T-helper 17 cell (primary cell): Measurements from ENCODE around the gene DENND4B. TPM values are rescaled to one million over a fixed set of nuclear protein-coding genes. Genes with fewer than 3 reads are reported as not detected.
A peak's percentile ranks its signal among the peaks of the same experiment; 100 is the strongest.
"Not testable (repeated sequence)": the region's sequence is repeated elsewhere in the genome, so short reads cannot be mapped to it uniquely, and the experiment has no call there.

Experiments used
- ATAC-seq: fragments of 150-1000 bp; cut with Tn5 transposase; 2 replicates; pipeline ENCODE4 v1.10.0; 2021; ENCODE audit warnings: mild to moderate bottlenecking, moderate library complexity
- DNase-seq, 3 donors: peaks; one replicate each; pipeline versions ENCODE4 v3.0.0 to v3.0.0-alpha.2; 2020 to 2021
- H3K9me3 ChIP-seq: one replicate; pipeline ENCODE4 v1.7.0; 2013; ENCODE audit warnings: low read length, mild to moderate bottlenecking; ENCODE audit not compliant: control insufficient read depth, poor library complexity, severe bottlenecking
- H3K27ac Mint-ChIP-seq: one replicate; pipeline ENCODE4 v1.8.0; 2022; ENCODE audit warnings: mild to moderate bottlenecking, moderate library complexity, mixed read lengths
- H3K27me3 Mint-ChIP-seq: one replicate; pipeline ENCODE4 v1.8.0; 2022; ENCODE audit warnings: mixed read lengths
- H3K36me3 Mint-ChIP-seq: one replicate; pipeline ENCODE4 v1.8.0; 2022; ENCODE audit warnings: low read depth, mixed read lengths
- H3K4me1 Mint-ChIP-seq: one replicate; pipeline ENCODE4 v1.8.0; 2022; ENCODE audit warnings: mild to moderate bottlenecking, mixed read lengths
- H3K4me3 Mint-ChIP-seq: one replicate; pipeline ENCODE4 v1.8.0; 2022; ENCODE audit warnings: mild to moderate bottlenecking, moderate library complexity, mixed read lengths
- total RNA-seq, 4 donors: library from RNA in 2 of 4; stranded (reverse) in 2 of 4; gene quantifications; one replicate each; pipeline ENCODE4 v1.2.3 and lab custom pipeline; 2022 to 2026

Gene DENND4B
- total RNA-seq, 2 donors from 2014 or later = 120 to 157 TPM

GRCh38 chr1:153981735-153982134, 35.2 kb upstream of the DENND4B start:
- ATAC-seq, H3K9me3 ChIP-seq, H3K4me3 Mint-ChIP-seq, H3K36me3 Mint-ChIP-seq, DNase-seq, H3K27ac Mint-ChIP-seq: not testable (repeated sequence)
- H3K27me3 Mint-ChIP-seq = peaks cover 16% of the 10 kb centered on the region
- peaks cover 18% of the 10 kb centered on the region for H3K4me1 Mint-ChIP-seq

DNA sequence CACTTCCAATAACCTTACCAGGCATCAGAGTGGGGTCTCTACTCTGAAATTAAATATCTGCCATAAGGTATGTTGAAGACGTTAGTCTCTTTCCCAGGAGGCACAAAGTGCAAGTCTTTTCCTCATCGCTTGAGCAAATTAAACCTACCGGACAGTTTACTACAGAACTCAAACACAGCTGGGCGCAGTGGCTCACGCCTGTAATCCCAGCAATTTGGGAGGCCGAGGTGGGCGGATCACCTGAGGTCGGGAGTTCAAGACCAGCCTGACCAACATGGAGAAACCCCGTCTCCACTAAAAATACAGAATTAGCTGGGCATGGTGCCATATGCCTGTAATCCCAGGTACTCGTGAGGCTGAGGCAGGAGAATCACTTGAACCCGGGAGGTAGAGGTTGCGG, 32.6 kb upstream of the DENND4B start:
- DNase-seq, H3K36me3 Mint-ChIP-seq, ATAC-seq, H3K9me3 ChIP-seq, H3K27me3 Mint-ChIP-seq: not testable (repeated sequence)
- H3K27ac Mint-ChIP-seq = peak overlapping the region; percentile 82
- H3K4me3 Mint-ChIP-seq = peak overlapping the region; percentile 94
- H3K4me1 Mint-ChIP-seq = peaks cover 23% of the 10 kb centered on the region

- H3K9me3 ChIP-seq = no peaks in the 10 kb centered on the region
- DNase-seq = no peak
- peak overlapping the region; percentile 82 for H3K27ac Mint-ChIP-seq
- ATAC-seq = no peak
- peaks cover 23% of the 10 kb centered on the region for H3K4me1 Mint-ChIP-seq
- no peaks in the 10 kb centered on the region for H3K27me3 Mint-ChIP-seq
- peaks cover 4% of the 10 kb centered on the region for H3K36me3 Mint-ChIP-seq
- H3K4me3 Mint-ChIP-seq = peak overlapping the region; percentile 94
Measured at GRCh38 chr1:153978274-153978909, 31.9 kb upstream of the DENND4B start.

DNA sequence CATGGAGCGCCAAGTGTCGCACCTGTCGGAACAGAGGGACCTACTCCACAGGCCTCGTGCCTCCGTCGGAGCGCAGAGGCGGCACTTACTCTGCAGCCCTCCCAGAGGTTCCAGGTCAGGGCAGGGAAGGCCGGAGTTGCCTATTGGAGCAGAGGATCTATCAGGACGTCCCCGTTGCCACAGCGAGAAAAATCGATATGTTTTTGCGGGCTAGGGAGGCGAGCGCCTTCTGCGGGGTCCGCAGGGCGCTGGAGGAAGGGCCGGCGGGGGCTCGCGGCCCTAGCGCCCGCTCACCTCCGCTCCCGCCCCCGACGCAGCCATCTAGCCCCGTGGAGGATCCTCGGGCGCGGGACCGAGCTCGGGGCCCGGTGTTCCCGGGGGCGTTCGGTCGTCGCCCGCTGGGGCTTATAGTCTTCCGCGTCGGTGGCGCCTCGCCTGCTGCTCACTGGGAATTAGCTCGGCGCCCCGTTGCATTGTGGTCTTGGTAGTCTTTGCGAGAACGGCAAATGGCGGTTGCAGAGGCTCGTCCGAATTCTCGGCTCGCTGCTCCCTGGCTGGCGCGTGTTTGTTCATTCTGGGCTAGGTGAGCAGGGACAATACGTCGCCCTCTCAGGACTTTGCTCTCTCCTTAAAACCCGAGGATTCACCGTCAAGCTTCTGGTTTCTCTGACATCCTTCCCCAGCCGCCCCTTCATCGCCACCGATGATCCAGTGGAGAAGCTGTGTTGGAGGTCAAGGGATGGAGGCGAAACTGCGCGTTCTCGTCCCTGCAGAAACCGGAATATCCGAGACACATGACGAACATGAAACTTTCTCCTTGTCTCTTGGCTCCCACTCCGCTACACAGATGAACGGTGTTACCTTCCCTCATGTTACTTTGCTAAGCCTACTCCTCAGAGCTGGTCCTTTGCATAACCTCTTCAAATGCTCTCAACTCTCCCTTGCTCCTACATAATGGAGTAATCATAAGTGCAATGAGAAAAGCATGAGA, 31.0 kb upstream of the DENND4B start, which contains the start of gene JTB:
Gene JTB (minus strand): TSS at position 425 of the 991 bp plus-strand sequence. CDS start 422 bp downstream, at position 3.
- DNase-seq = peak; percentile 73 to 79 (median 75)
- no peaks in the 10 kb centered on the region for H3K27me3 Mint-ChIP-seq
- H3K4me3 Mint-ChIP-seq = peak within 1 kb of the TSS; percentile 94
- H3K4me1 Mint-ChIP-seq = peaks cover 23% of the 10 kb centered on the region
- peak within 1 kb of the TSS; percentile 82 for H3K27ac Mint-ChIP-seq
- peaks cover 5% of the 10 kb centered on the region for H3K36me3 Mint-ChIP-seq
- no peaks in the 10 kb centered on the region for H3K9me3 ChIP-seq
- peak; percentile 97 for ATAC-seq

DNA sequence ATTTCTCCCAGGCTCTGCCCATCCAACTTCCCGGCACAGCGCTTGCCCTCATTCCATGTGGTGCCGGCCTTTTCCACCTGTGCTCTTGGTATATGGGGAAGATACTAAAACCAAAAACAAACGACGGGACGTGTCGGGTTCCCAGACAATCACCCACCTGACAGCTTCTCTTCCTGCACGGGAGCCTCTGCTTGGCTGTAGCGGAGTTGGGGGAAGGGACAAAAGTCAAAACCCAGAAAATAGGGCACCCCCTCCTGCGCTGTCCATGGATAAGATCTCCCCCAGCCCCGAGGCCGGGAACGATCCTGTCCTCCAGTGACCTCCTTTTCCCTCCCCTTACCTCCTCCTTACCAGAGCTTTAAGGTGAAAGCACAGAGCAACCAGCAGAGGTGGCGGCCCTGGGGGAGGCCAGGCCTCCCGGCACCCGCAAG, 30.3 kb upstream of the DENND4B start:
- Mint-ChIP-seq H3K27ac (peak overlapping the region; percentile 82), H3K36me3 (peaks cover 5% of the 10 kb centered on the region), H3K4me1 (peaks cover 27% of the 10 kb centered on the region), H3K27me3 (no peaks in the 10 kb centered on the region), H3K4me3 (peak overlapping the region; percentile 94)
- no peaks in the 10 kb centered on the region for H3K9me3 ChIP-seq
- ATAC-seq (no peak), DNase-seq (no peak)

GRCh38 chr1:153973525-153973924, 27.0 kb upstream of the DENND4B start:
- no peaks in the 10 kb centered on the region for H3K9me3 ChIP-seq
- Mint-ChIP-seq H3K4me3 (peak overlapping the region; percentile 25), H3K4me1 (peaks cover 29% of the 10 kb centered on the region), H3K27me3 (no peaks in the 10 kb centered on the region), H3K36me3 (peaks cover 5% of the 10 kb centered on the region), H3K27ac (peak overlapping the region; percentile 72)
- DNase-seq (no peak), ATAC-seq (no peak)

GRCh38 chr1:153973071-153973470, 26.6 kb upstream of the DENND4B start:
- H3K9me3 ChIP-seq = no peaks in the 10 kb centered on the region
- Mint-ChIP-seq H3K4me3 (no peak overlapping the region), H3K27me3 (no peaks in the 10 kb centered on the region), H3K4me1 (peaks cover 27% of the 10 kb centered on the region), H3K27ac (peak overlapping the region; percentile 72), H3K36me3 (peaks cover 5% of the 10 kb centered on the region)
- DNase-seq = no peak
- no peak for ATAC-seq

DNA sequence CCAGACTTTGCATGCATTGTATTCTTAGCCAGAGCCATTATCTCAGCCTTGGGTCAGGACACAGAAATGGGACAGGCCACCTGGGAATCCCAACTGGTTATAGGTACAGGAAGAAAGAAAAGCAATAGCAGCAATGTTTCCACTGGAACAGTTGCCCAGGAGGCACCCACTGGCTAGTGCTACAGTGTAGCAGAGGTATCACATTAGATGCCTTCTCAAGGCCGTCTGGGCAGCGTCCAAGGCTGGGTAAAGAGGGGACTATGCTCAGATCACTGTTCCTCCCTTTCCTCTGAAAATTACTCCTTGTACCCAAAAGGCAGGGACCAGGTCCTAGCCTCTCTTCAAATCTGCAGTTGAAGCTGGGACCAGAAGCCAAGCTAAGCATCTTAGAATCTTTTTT, 23.8 kb upstream of the DENND4B start:
- peaks cover 28% of the 10 kb centered on the region for H3K4me1 Mint-ChIP-seq
- no peaks in the 10 kb centered on the region for H3K27me3 Mint-ChIP-seq
- ATAC-seq (no peak), DNase-seq (no peak)
- H3K9me3 ChIP-seq = no peaks in the 10 kb centered on the region
- peaks cover 5% of the 10 kb centered on the region for H3K36me3 Mint-ChIP-seq
- H3K4me3 Mint-ChIP-seq = no peak overlapping the region
- no peak overlapping the region for H3K27ac Mint-ChIP-seq

GRCh38 chr1:153968972-153969371, 22.5 kb upstream of the DENND4B start:
- H3K9me3 ChIP-seq = no peaks in the 10 kb centered on the region
- no peaks in the 10 kb centered on the region for H3K27me3 Mint-ChIP-seq
- H3K4me1 Mint-ChIP-seq = peaks cover 30% of the 10 kb centered on the region
- no peak for DNase-seq
- H3K4me3 Mint-ChIP-seq = no peak overlapping the region
- no peak for ATAC-seq
- H3K27ac Mint-ChIP-seq = peak overlapping the region; percentile 94
- H3K36me3 Mint-ChIP-seq = peaks cover 3% of the 10 kb centered on the region

DNA sequence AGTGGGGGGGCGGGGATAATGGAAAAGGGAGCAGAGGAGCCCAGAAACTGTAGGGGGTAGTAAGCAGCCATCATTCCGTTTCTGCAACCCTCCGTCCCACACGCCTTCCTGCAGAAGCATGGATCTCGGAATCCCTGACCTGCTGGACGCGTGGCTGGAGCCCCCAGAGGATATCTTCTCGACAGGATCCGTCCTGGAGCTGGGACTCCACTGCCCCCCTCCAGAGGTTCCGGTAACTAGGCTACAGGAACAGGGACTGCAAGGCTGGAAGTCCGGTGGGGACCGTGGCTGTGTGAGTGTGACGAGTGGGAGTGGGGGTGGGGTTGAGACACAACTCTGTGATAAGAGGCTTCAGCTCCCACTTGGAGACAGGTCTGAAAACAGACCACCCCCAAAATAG, 21.9 kb upstream of the DENND4B start:
- Mint-ChIP-seq H3K27ac (peak overlapping the region; percentile 94), H3K27me3 (no peaks in the 10 kb centered on the region), H3K4me1 (peaks cover 35% of the 10 kb centered on the region), H3K36me3 (peaks cover 3% of the 10 kb centered on the region), H3K4me3 (peak overlapping the region; percentile 95)
- H3K9me3 ChIP-seq = no peaks in the 10 kb centered on the region
- no peak for DNase-seq
- no peak for ATAC-seq

- Mint-ChIP-seq H3K4me1 (peaks cover 35% of the 10 kb centered on the region), H3K27me3 (no peaks in the 10 kb centered on the region), H3K36me3 (peaks cover 2% of the 10 kb centered on the region), H3K4me3 (peak overlapping the region; percentile 95), H3K27ac (peak overlapping the region; percentile 94)
- ATAC-seq = no peak
- no peak for DNase-seq
- H3K9me3 ChIP-seq = no peaks in the 10 kb centered on the region
Measured at GRCh38 chr1:153968000-153968363, 21.5 kb upstream of the DENND4B start.

- H3K4me1 Mint-ChIP-seq = peaks cover 40% of the 10 kb centered on the region
- no peaks in the 10 kb centered on the region for H3K27me3 Mint-ChIP-seq
- ATAC-seq (peak; percentile 88), DNase-seq (peak; percentile 64 to 74 (median 69))
- peak within 1 kb of the TSS; percentile 95 for H3K4me3 Mint-ChIP-seq
- peak within 1 kb of the TSS; percentile 94 for H3K27ac Mint-ChIP-seq
- H3K9me3 ChIP-seq = no peaks in the 10 kb centered on the region
- peaks cover 2% of the 10 kb centered on the region for H3K36me3 Mint-ChIP-seq
Measured at GRCh38 chr1:153967107-153967999, 20.8 kb upstream of the DENND4B start, which contains the start of gene CREB3L4. CREB3L4 (plus strand) TSS chr1:153967902; CDS start chr1:153968526, 624 bp downstream.
